Endothelial cell (in vitro differentiated cells): Measurements from ENCODE around the gene DOCK4. TPM values are rescaled to one million over a fixed set of nuclear protein-coding genes. Genes with fewer than 3 reads are reported as not detected.

Source experiments
- DNase-seq: peaks from one replicate; pipeline ENCODE4 v3.0.0; 2021; ENCODE audit warnings: low spot score
- H3K27ac Mint-ChIP-seq: one replicate; pipeline ENCODE4 v1.8.0; 2021; ENCODE audit warnings: mixed read lengths, inconsistent platforms; ENCODE audit not compliant: unreplicated experiment
- H3K27me3 Mint-ChIP-seq: one replicate; pipeline ENCODE4 v1.8.0; 2021; ENCODE audit warnings: mild to moderate bottlenecking, moderate library complexity, mixed read lengths, inconsistent platforms; ENCODE audit not compliant: unreplicated experiment
- H3K36me3 Mint-ChIP-seq: one replicate; pipeline ENCODE4 v1.8.0; 2021; ENCODE audit warnings: mild to moderate bottlenecking, low read depth, mixed read lengths, inconsistent platforms; ENCODE audit not compliant: unreplicated experiment
- H3K4me1 Mint-ChIP-seq: one replicate; pipeline ENCODE4 v1.8.0; 2021; ENCODE audit warnings: mild to moderate bottlenecking, mixed read lengths, inconsistent platforms; ENCODE audit not compliant: unreplicated experiment
- H3K4me3 Mint-ChIP-seq: one replicate; pipeline ENCODE4 v1.8.0; 2021; ENCODE audit warnings: mild to moderate bottlenecking, mixed read lengths, inconsistent platforms; ENCODE audit not compliant: unreplicated experiment
- H3K9me3 Mint-ChIP-seq: one replicate; pipeline ENCODE4 v1.8.0; 2021; ENCODE audit warnings: mixed read lengths, inconsistent platforms; ENCODE audit not compliant: unreplicated experiment
- total RNA-seq: library from RNA; stranded (reverse); fragmentation: NEBNext Ultra II Directional; extraction: Animal tissue kit (Norgen Biotek cat#: 25700); gene quantifications from one replicate; pipeline ENCODE4 v1.2.1, GENCODE V29; 2021; ENCODE audit not compliant: unreplicated experiment
- TF ChIP-seq, protein P1 (sequence below): fragments of 200-600 bp; sonication (generic); IDR thresholded peaks from one replicate; pipeline ENCODE4 v1.5.0; 2021; ENCODE audit warnings: antibody characterized with exemption; ENCODE audit not compliant: unreplicated experiment

DOCK4 gene
- total RNA-seq, 1 donor from 2014 or later = 99.2 TPM

DNA sequence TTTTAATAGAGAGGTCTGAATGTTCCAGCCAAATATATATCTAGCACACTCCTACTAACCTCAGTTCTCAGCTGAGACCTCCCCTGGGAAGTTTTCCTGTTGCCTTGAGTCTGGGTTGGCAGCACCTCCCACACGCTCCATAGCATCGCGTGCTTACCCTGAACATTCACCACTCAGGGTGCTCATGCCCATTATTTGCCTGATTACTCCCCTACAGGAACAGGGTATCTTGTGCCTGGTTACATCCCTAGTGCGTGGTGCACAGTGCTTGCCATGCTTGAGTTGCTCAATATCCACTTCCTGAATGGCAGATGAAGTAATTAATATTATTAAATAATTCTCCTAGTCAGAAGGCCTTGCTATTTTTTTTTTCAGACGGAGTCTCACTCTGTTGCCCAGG lies 374.0 kb downstream of the DOCK4 start:
- TF ChIP-seq, protein P1, sequence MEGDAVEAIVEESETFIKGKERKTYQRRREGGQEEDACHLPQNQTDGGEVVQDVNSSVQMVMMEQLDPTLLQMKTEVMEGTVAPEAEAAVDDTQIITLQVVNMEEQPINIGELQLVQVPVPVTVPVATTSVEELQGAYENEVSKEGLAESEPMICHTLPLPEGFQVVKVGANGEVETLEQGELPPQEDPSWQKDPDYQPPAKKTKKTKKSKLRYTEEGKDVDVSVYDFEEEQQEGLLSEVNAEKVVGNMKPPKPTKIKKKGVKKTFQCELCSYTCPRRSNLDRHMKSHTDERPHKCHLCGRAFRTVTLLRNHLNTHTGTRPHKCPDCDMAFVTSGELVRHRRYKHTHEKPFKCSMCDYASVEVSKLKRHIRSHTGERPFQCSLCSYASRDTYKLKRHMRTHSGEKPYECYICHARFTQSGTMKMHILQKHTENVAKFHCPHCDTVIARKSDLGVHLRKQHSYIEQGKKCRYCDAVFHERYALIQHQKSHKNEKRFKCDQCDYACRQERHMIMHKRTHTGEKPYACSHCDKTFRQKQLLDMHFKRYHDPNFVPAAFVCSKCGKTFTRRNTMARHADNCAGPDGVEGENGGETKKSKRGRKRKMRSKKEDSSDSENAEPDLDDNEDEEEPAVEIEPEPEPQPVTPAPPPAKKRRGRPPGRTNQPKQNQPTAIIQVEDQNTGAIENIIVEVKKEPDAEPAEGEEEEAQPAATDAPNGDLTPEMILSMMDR = no peak
- peaks cover 39% of the 10 kb centered on the region for H3K36me3 Mint-ChIP-seq
- no peak for DNase-seq
- H3K27ac Mint-ChIP-seq = no peak overlapping the region
- H3K9me3 Mint-ChIP-seq = no peaks in the 10 kb centered on the region
- peaks cover 2% of the 10 kb centered on the region for H3K27me3 Mint-ChIP-seq
- H3K4me1 Mint-ChIP-seq = peaks cover 4% of the 10 kb centered on the region
- no peak overlapping the region for H3K4me3 Mint-ChIP-seq

- DNase-seq = no peak
- Mint-ChIP-seq H3K27ac (no peak overlapping the region), H3K9me3 (no peaks in the 10 kb centered on the region), H3K4me1 (peaks cover 4% of the 10 kb centered on the region), H3K36me3 (peaks cover 27% of the 10 kb centered on the region), H3K4me3 (no peak overlapping the region), H3K27me3 (peaks cover 2% of the 10 kb centered on the region)
- TF ChIP-seq, protein P1 = no peak
Measured at GRCh38 chr7:111829221-111829620, 377.0 kb downstream of the DOCK4 start.

DNA sequence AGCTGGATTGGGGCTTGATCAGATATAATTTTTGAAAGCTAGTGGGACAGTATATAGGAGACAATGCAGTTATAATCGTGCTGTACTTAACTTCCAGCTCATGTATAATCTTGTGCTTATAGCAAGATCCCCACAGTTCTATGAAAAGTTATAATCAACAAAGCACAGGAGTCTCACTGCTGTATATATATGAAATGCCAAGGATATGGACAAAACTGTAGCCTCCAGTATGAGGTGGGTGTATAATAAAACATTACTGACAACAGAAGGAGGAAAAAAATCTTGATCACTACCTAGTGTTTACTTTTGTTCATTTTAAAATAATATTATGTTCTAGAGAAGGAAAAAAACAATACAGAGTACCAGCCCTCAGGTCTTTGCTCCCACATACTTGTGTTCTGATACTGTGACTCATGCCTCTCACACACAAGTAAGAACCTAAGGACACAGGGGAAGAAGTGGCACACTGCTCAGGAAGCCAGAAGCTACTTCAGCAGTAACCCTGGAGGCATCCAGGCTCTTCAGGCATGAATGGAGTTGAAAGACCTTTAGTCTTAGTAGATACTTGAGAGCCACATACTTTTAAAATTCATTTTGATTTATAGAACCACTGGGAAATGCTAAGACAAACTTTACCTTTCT lies 378.2 kb downstream of the DOCK4 start:
- H3K4me3 Mint-ChIP-seq = peak overlapping the region; percentile 5
- peaks cover 2% of the 10 kb centered on the region for H3K27me3 Mint-ChIP-seq
- DNase-seq = no peak
- H3K27ac Mint-ChIP-seq = no peak overlapping the region
- no peaks in the 10 kb centered on the region for H3K9me3 Mint-ChIP-seq
- peaks cover 27% of the 10 kb centered on the region for H3K36me3 Mint-ChIP-seq
- TF ChIP-seq, protein P1 = no peak
- peaks cover 4% of the 10 kb centered on the region for H3K4me1 Mint-ChIP-seq

DNA sequence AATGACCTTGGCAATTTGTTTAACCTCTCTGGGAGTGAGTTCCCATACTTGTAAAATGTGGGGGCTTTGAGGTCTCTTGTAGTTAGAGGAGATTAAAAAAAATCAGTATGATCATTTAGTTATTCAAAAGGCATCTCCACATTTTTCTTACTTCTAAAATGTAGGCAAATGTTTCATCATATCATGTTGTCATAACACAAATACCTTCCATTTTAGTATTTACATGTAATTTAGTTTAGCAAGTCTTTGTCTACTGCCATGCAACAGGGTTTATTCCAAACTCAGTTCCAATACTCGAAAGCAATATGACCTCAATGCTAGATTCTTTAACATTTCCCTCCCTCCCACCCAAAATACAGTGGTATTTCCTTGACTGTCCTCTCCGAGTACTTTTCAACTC lies 381.2 kb downstream of the DOCK4 start:
- Mint-ChIP-seq H3K4me3 (no peak overlapping the region), H3K27me3 (no peaks in the 10 kb centered on the region), H3K27ac (no peak overlapping the region), H3K4me1 (peaks cover 5% of the 10 kb centered on the region), H3K36me3 (peaks cover 26% of the 10 kb centered on the region), H3K9me3 (no peaks in the 10 kb centered on the region)
- no peak for DNase-seq
- TF ChIP-seq, protein P1 = no peak

- Mint-ChIP-seq H3K4me1 (peaks cover 5% of the 10 kb centered on the region), H3K9me3 (no peaks in the 10 kb centered on the region), H3K27me3 (no peaks in the 10 kb centered on the region), H3K4me3 (no peak overlapping the region), H3K27ac (no peak overlapping the region), H3K36me3 (peaks cover 26% of the 10 kb centered on the region)
- no peak for DNase-seq
- TF ChIP-seq, protein P1 = no peak
Measured at GRCh38 chr7:111823826-111824225, 382.4 kb downstream of the DOCK4 start.
